GM12892 (cell line): ENCODE results near the gene FAM171A2.

Experiments
- POLR2A ChIP-seq: IDR thresholded peaks from 2 replicates; pipeline ENCODE4 v1.6.1; 2011; ENCODE audit warnings: low read depth, low read length, control low read depth
- TAF1 ChIP-seq: IDR thresholded peaks from 2 replicates; pipeline ENCODE4 v1.6.1; 2011; ENCODE audit warnings: low read depth, mild to moderate bottlenecking, control low read depth, low read length, borderline replicate concordance

DNA sequence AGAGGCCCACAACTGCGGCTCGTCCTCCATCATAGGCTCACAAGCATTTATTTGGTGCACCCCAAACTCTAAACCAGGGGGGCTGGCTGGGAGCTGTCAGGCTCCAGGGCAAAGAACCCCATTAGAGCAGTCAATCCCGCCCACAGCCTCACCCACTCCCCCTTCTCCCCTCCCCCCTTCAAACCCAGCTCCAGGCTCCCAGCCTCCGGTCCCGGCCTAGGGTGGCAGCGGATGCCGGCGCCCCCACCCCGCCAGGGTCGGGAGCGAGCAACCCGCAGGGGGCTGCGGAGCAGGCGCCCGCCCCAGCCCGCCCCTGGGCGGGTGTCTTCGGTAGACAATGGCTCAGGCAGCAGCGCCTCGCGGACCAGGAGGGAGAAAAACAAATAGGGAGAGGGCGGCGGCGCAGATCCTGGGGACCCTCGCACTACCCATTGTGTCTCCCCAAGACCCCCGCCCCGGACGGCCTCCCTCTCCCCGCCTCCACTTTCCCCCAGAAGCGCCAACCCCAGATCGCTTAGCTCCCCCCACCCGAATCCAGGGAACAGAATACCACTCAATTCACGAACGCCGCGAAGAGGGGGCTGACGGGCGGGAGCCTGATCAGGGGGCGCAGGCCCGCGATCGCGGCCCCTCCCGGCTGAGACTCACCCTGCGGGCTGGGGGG is 572 bp downstream of the FAM171A2 start:
- TF ChIP-seq TAF1 (no peak), POLR2A (no peak)
